HEK293T (cell line): Measurements from ENCODE around the gene PPM1H.

Experiments
- CTCF ChIA-PET: fragments of 350-600 bp; formaldehyde crosslinking; extraction: SDS; loops from one replicate; lab custom pipeline; 2021; ENCODE audit warnings: antibody characterized with exemption, inconsistent platforms; lab: Yijun Ruan, JAX
- POLR2A ChIA-PET: fragments of 350-600 bp; formaldehyde crosslinking; extraction: SDS; loops from one replicate; lab custom pipeline; 2020; ENCODE audit warnings: antibody characterized with exemption, inconsistent platforms; lab: Yijun Ruan, JAX
- DNase-seq: peaks from one replicate; pipeline ENCODE4 v3.0.0; 2012; ENCODE audit warnings: mixed read lengths; ENCODE audit errors: extremely low spot score
- ARNT ChIP-seq: fragments of 450-650 bp; IDR thresholded peaks from 2 replicates; pipeline ENCODE4 v1.6.1; 2017; ENCODE audit warnings: mild to moderate bottlenecking
- BHLHE40 ChIP-seq: fragments of 450-650 bp; IDR thresholded peaks from 2 replicates; pipeline ENCODE4 v1.6.1; 2016; ENCODE audit warnings: mild to moderate bottlenecking, moderate library complexity, borderline replicate concordance
- CTBP1 ChIP-seq: fragments of 450-650 bp; IDR thresholded peaks from 2 replicates; pipeline ENCODE4 v1.6.1; 2016; ENCODE audit warnings: borderline replicate concordance
- ELF4 ChIP-seq: fragments of 450-650 bp; IDR thresholded peaks from 2 replicates; pipeline ENCODE4 v1.6.1; 2017; ENCODE audit warnings: antibody characterized with exemption
- FOXA1 ChIP-seq: fragments of 450-650 bp; IDR thresholded peaks from 2 replicates; pipeline ENCODE4 v1.6.1; 2016; ENCODE audit warnings: mild to moderate bottlenecking
- FOXK2 ChIP-seq: fragments of 450-650 bp; IDR thresholded peaks from 2 replicates; pipeline ENCODE4 v1.6.1; 2016; ENCODE audit warnings: mild to moderate bottlenecking
- FOXM1 ChIP-seq: fragments of 450-650 bp; IDR thresholded peaks from 2 replicates; pipeline ENCODE4 v1.6.1; 2017; ENCODE audit warnings: mild to moderate bottlenecking, borderline replicate concordance
- HDGF ChIP-seq: fragments of 450-650 bp; IDR thresholded peaks from 2 replicates; pipeline ENCODE4 v1.6.1; 2017; ENCODE audit warnings: antibody characterized with exemption, borderline replicate concordance
- L3MBTL2 ChIP-seq: fragments of 450-650 bp; conservative IDR thresholded peaks from 2 replicates; pipeline ENCODE4 v1.6.1; 2016; ENCODE audit warnings: mild to moderate bottlenecking
- LEF1 ChIP-seq: fragments of 450-650 bp; IDR thresholded peaks from 2 replicates; pipeline ENCODE4 v1.6.1; 2017; ENCODE audit warnings: mild to moderate bottlenecking, borderline replicate concordance
- NFRKB ChIP-seq: fragments of 450-650 bp; IDR thresholded peaks from 2 replicates; pipeline ENCODE4 v1.6.1; 2016; ENCODE audit warnings: mild to moderate bottlenecking, moderate library complexity
- PKNOX1 ChIP-seq: fragments of 450-650 bp; IDR thresholded peaks from 2 replicates; pipeline ENCODE4 v1.6.1; 2016
- SP1 ChIP-seq: fragments of 450-650 bp; IDR thresholded peaks from 2 replicates; pipeline ENCODE4 v1.6.1; 2017
- SUZ12 ChIP-seq: fragments of 450-650 bp; IDR thresholded peaks from 2 replicates; pipeline ENCODE4 v1.6.1; 2016; ENCODE audit warnings: mild to moderate bottlenecking
- TARDBP ChIP-seq: fragments of 450-650 bp; IDR thresholded peaks from 2 replicates; pipeline ENCODE4 v1.6.1; 2016
- ZNF384 ChIP-seq: fragments of 450-650 bp; IDR thresholded peaks from 2 replicates; pipeline ENCODE4 v1.6.1; 2016

PPM1H gene

GRCh38 chr12:62684570-62685295 lies 250.2 kb downstream of the PPM1H start:
- no peak for TF ChIP-seq FOXM1
- no peak for TF ChIP-seq L3MBTL2
- ChIA-PET POLR2A (no interaction called here), CTCF (no interaction called here)
- no peak for DNase-seq

GRCh38 chr12:62683776-62684569 lies 251.0 kb downstream of the PPM1H start:
- ChIA-PET POLR2A (no interaction called here), CTCF (no interaction called here)
- TF ChIP-seq CTBP1, result no peak
- no peak for TF ChIP-seq ELF4
- TF ChIP-seq SUZ12, result no peak
- no peak for TF ChIP-seq FOXM1
- no peak for TF ChIP-seq HDGF
- TF ChIP-seq ZNF384, result no peak
- no peak for TF ChIP-seq BHLHE40
- TF ChIP-seq L3MBTL2, result no peak
- TF ChIP-seq FOXK2, result no peak
- no peak for TF ChIP-seq TARDBP
- DNase-seq, result no peak

GRCh38 chr12:62681306-62681705 lies 253.6 kb downstream of the PPM1H start:
- ChIA-PET POLR2A (no interaction called here), CTCF (no interaction called here)
- no peak for TF ChIP-seq ELF4
- TF ChIP-seq TARDBP, result no peak
- TF ChIP-seq NFRKB, result no peak
- DNase-seq, result no peak

GRCh38 chr12:62679608-62680007 lies 255.3 kb downstream of the PPM1H start:
- TF ChIP-seq L3MBTL2 (no peak), ZNF384 (no peak), FOXM1 (no peak), SUZ12 (no peak), TARDBP (no peak), FOXA1 (no peak), LEF1 (no peak), CTBP1 (no peak), ELF4 (no peak), NFRKB (no peak), ARNT (no peak)
- POLR2A ChIA-PET, result no interaction called here
- no peak for DNase-seq
- CTCF ChIA-PET, result no interaction called here

- ChIA-PET POLR2A (no interaction called here), CTCF (no interaction called here)
- no peak for DNase-seq
- TF ChIP-seq NFRKB, result no peak
- TF ChIP-seq LEF1, result no peak
- TF ChIP-seq FOXM1, result no peak
- TF ChIP-seq SUZ12, result no peak
- TF ChIP-seq CTBP1, result no peak
- TF ChIP-seq SP1, result no peak
- TF ChIP-seq PKNOX1, result no peak
- TF ChIP-seq ZNF384, result no peak
- no peak for TF ChIP-seq ARNT
- TF ChIP-seq FOXK2, result no peak
- no peak for TF ChIP-seq L3MBTL2
- TF ChIP-seq ELF4, result no peak
- no peak for TF ChIP-seq FOXA1
- TF ChIP-seq HDGF, result no peak
Observed at GRCh38 chr12:62677355-62677754, 257.6 kb downstream of the PPM1H start.

- ChIA-PET CTCF (no interaction called here), POLR2A (no interaction called here)
- DNase-seq, result no peak
- TF ChIP-seq BHLHE40 (no peak), NFRKB (no peak), ZNF384 (no peak), CTBP1 (no peak), L3MBTL2 (no peak), HDGF (no peak), ARNT (no peak), FOXK2 (no peak), ELF4 (no peak)
Observed at GRCh38 chr12:62676521-62677307, 258.2 kb downstream of the PPM1H start.

GRCh38 chr12:62673028-62673815 lies 261.7 kb downstream of the PPM1H start:
- POLR2A ChIA-PET, result no interaction called here
- DNase-seq, result no peak
- CTCF ChIA-PET, result interaction anchor here (0.6 kb wide), 1 partner anchor 23 kb away, joined by 5 read pairs; no protein-coding TSS in a partner anchor
- TF ChIP-seq L3MBTL2 (no peak), HDGF (no peak), FOXA1 (no peak), NFRKB (no peak), LEF1 (no peak), SP1 (no peak), SUZ12 (no peak), ZNF384 (no peak), PKNOX1 (no peak), FOXK2 (no peak), FOXM1 (no peak), CTBP1 (no peak), TARDBP (no peak), ELF4 (no peak), BHLHE40 (no peak)
